ENCODE data around the gene DNAH17.

DNA sequence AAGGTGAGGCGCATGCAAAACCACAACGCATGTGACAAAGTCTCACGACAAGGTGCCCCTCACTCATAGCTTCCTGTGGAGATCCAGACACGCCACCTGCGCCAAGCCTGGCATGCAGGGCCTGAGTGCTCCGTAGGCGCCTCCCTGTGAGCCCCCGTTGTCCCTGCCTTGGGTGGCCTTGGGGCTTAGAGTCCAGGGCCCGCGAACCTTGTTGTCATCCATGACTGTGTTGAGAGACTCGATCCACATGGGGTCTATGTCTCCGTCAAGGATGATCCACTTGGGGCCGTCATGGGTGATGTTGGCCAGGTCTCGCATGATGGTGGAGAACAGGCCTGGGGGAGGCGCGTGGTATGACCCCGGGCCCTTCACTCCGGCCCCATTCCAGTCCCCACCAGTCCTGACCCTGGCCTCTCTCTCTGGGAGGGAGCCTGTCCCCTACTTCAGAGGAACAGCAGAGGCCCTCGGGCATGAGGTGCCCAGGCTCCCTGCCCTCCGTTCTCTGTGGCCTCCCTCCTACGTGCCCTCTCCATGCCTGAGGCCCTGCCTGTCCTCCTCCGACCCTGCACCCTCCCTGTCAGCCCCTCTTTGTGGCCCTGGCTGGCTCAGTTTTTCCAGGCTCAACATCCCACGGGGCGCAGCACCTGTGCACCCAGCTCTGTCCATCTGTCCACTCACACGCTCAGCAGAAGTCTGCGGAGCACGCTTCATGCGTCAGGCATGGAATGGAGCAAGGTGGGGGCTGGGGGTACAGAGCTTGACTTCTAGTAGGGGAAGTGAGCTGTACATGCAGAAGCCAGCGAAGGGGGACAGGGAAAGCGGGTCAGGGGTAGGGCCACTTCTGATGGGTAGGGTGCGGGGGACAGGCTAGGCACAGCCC, 85.7 kb downstream of the DNAH17 start:
- TF ChIP-seq, protein P1, sequence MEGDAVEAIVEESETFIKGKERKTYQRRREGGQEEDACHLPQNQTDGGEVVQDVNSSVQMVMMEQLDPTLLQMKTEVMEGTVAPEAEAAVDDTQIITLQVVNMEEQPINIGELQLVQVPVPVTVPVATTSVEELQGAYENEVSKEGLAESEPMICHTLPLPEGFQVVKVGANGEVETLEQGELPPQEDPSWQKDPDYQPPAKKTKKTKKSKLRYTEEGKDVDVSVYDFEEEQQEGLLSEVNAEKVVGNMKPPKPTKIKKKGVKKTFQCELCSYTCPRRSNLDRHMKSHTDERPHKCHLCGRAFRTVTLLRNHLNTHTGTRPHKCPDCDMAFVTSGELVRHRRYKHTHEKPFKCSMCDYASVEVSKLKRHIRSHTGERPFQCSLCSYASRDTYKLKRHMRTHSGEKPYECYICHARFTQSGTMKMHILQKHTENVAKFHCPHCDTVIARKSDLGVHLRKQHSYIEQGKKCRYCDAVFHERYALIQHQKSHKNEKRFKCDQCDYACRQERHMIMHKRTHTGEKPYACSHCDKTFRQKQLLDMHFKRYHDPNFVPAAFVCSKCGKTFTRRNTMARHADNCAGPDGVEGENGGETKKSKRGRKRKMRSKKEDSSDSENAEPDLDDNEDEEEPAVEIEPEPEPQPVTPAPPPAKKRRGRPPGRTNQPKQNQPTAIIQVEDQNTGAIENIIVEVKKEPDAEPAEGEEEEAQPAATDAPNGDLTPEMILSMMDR (IDR thresholded peaks at IDR 0.05) = no peak
- no peak for TF ChIP-seq POLR2A (IDR thresholded peaks at IDR 0.05)
